Ishikawa (cell line): ENCODE data around the gene ASCC1.

ENCODE experiments used
- CEBPB ChIP-seq: IDR thresholded peaks from 2 replicates; pipeline ENCODE4 v1.6.1; 2012
- CREB1 ChIP-seq: IDR thresholded peaks from 2 replicates; pipeline ENCODE4 v1.6.1; 2012; ENCODE audit warnings: low read depth
- EGR1 ChIP-seq: IDR thresholded peaks from 2 replicates; pipeline ENCODE4 v1.6.1; 2012
- EP300 ChIP-seq: IDR thresholded peaks from 2 replicates; pipeline ENCODE4 v1.6.1; 2012; ENCODE audit warnings: borderline replicate concordance
- FOXM1 ChIP-seq: IDR thresholded peaks from 2 replicates; pipeline ENCODE4 v1.6.1; 2012; ENCODE audit warnings: low read depth, borderline replicate concordance
- MAX ChIP-seq: IDR thresholded peaks from 2 replicates; pipeline ENCODE4 v1.6.1; 2012
- NFIC ChIP-seq: IDR thresholded peaks from 2 replicates; pipeline ENCODE4 v1.6.1; 2012
- RAD21 ChIP-seq: IDR thresholded peaks from 2 replicates; pipeline ENCODE4 v1.6.1; 2012; ENCODE audit warnings: low read depth
- REST ChIP-seq: IDR thresholded peaks from 2 replicates; pipeline ENCODE4 v1.6.1; 2012; ENCODE audit warnings: low read depth, mild to moderate bottlenecking
- TAF1 ChIP-seq: IDR thresholded peaks from 2 replicates; pipeline ENCODE4 v1.6.1; 2012; ENCODE audit warnings: low read depth, mild to moderate bottlenecking
- TCF12 ChIP-seq: IDR thresholded peaks from 2 replicates; pipeline ENCODE4 v1.6.1; 2012; ENCODE audit warnings: low read depth
- TEAD4 ChIP-seq: IDR thresholded peaks from 2 replicates; pipeline ENCODE4 v1.6.1; 2012
- USF1 ChIP-seq: IDR thresholded peaks from 2 replicates; pipeline ENCODE4 v1.6.1; 2012
- YY1 ChIP-seq: IDR thresholded peaks from 2 replicates; pipeline ENCODE4 v1.6.1; 2012; ENCODE audit warnings: low read depth
- ZBTB7A ChIP-seq: IDR thresholded peaks from 2 replicates; pipeline ENCODE4 v1.6.1; 2012; ENCODE audit warnings: low read depth

The ASCC1 gene

GRCh38 chr10:72056113-72056512 lies 160.0 kb downstream of the ASCC1 start:
- TF ChIP-seq CEBPB (no peak), USF1 (no peak), NFIC (no peak), TCF12 (no peak), CREB1 (no peak), MAX (no peak), TAF1 (no peak)

GRCh38 chr10:72053690-72054089 lies 162.4 kb downstream of the ASCC1 start:
- TF ChIP-seq TAF1 (no peak), RAD21 (no peak), NFIC (no peak), TCF12 (no peak), YY1 (no peak), CEBPB (no peak)

GRCh38 chr10:72050873-72051272 lies 165.2 kb downstream of the ASCC1 start:
- no peak for TF ChIP-seq NFIC
- TF ChIP-seq EP300: no peak
- TF ChIP-seq FOXM1: no peak
- TF ChIP-seq EGR1: no peak
- no peak for TF ChIP-seq CEBPB
- TF ChIP-seq REST: no peak
- TF ChIP-seq CREB1: no peak
- TF ChIP-seq TEAD4: no peak
- TF ChIP-seq TAF1: no peak
- TF ChIP-seq MAX: no peak
- no peak for TF ChIP-seq ZBTB7A
- no peak for TF ChIP-seq RAD21
- no peak for TF ChIP-seq YY1
- no peak for TF ChIP-seq TCF12
- TF ChIP-seq USF1: no peak

- TF ChIP-seq MAX: no peak
- TF ChIP-seq USF1: peak; percentile 80
Measured at GRCh38 chr10:72049969-72050781, 165.9 kb downstream of the ASCC1 start.

GRCh38 chr10:72049472-72049871 lies 166.6 kb downstream of the ASCC1 start:
- no peak for TF ChIP-seq TEAD4
- TF ChIP-seq MAX: no peak
- TF ChIP-seq RAD21: no peak
- TF ChIP-seq NFIC: no peak
- TF ChIP-seq CEBPB: no peak
- TF ChIP-seq CREB1: no peak

GRCh38 chr10:72048450-72049124 lies 167.5 kb downstream of the ASCC1 start:
- TF ChIP-seq FOXM1: no peak
- TF ChIP-seq RAD21: peak; percentile 97
- peak; percentile 81 for TF ChIP-seq CEBPB
- TF ChIP-seq NFIC: peak; percentile 48; the same call in 1 of the 2 replicates
